Neutrophil (primary cell): ENCODE results near the gene SLC6A13.

Experiments
- H3K27ac ChIP-seq: fragments of 200-600 bp; sonication (generic); 2 replicates; pipeline ENCODE4 v1.5.1; 2016; ENCODE audit warnings: mild to moderate bottlenecking, moderate library complexity
- H3K27me3 ChIP-seq: fragments of 200-600 bp; sonication (generic); 2 replicates; pipeline ENCODE4 v1.6.0; 2016; ENCODE audit warnings: mild to moderate bottlenecking
- H3K36me3 ChIP-seq: fragments of 200-600 bp; sonication (generic); 2 replicates; pipeline ENCODE4 v1.5.1; 2017
- H3K4me1 ChIP-seq, 2 experiments: fragments of 200-600 bp in 1 of 2; sonication (generic) in 1 of 2; 1 replicate in 1 of 2; 2 replicates in 1 of 2; pipeline versions ENCODE4 v1.5.1 to v1.6.1; 2013 to 2016; ENCODE audit warnings: low read depth in 1 of 2, low read length in 1 of 2, mild to moderate bottlenecking in 1 of 2, moderate library complexity in 1 of 2; ENCODE audit not compliant: control insufficient read depth in 1 of 2, insufficient read depth in 1 of 2
- H3K4me3 ChIP-seq, 2 experiments: fragments of 200-600 bp in 1 of 2; sonication (generic) in 1 of 2; 1 replicate in 1 of 2; 2 replicates in 1 of 2; pipeline ENCODE4 v1.5.1; 2013 to 2016; ENCODE audit warnings: low read depth in 1 of 2, low read length in 1 of 2, mild to moderate bottlenecking in 1 of 2, moderate library complexity in 1 of 2
- H3K9me3 ChIP-seq: fragments of 200-600 bp; sonication (generic); 2 replicates; pipeline ENCODE4 v1.5.1; 2016
- CTCF ChIP-seq: fragments of 200-600 bp; sonication (generic); IDR thresholded peaks from 2 replicates; pipeline ENCODE4 v1.5.1; 2016; ENCODE audit warnings: antibody characterized with exemption

Gene SLC6A13

GRCh38 chr12:247271-247670 is 15.4 kb downstream of the SLC6A13 start:
- no peaks in the 10 kb centered on the region for H3K36me3 ChIP-seq
- no peaks in the 10 kb centered on the region for H3K9me3 ChIP-seq
- no peak overlapping the region for H3K4me3 ChIP-seq
- peaks cover 10% of the 10 kb centered on the region for H3K27me3 ChIP-seq
- TF ChIP-seq CTCF: no peak
- H3K4me1 ChIP-seq: no peaks in the 10 kb centered on the region
- H3K27ac ChIP-seq: no peak overlapping the region

GRCh38 chr12:243381-243780 is 19.3 kb downstream of the SLC6A13 start:
- peaks cover 10% of the 10 kb centered on the region for H3K27me3 ChIP-seq
- no peaks in the 10 kb centered on the region for H3K9me3 ChIP-seq
- no peak for TF ChIP-seq CTCF
- no peak overlapping the region for H3K27ac ChIP-seq
- H3K4me3 ChIP-seq: no peak overlapping the region
- no peaks in the 10 kb centered on the region for H3K4me1 ChIP-seq
- H3K36me3 ChIP-seq: no peaks in the 10 kb centered on the region

GRCh38 chr12:242496-242895 is 20.1 kb downstream of the SLC6A13 start:
- no peak overlapping the region for H3K27ac ChIP-seq

GRCh38 chr12:241266-241665 is 21.4 kb downstream of the SLC6A13 start:
- no peak overlapping the region for H3K27ac ChIP-seq
- no peak overlapping the region for H3K4me3 ChIP-seq
- H3K9me3 ChIP-seq: no peaks in the 10 kb centered on the region
- H3K4me1 ChIP-seq: no peaks in the 10 kb centered on the region
- TF ChIP-seq CTCF: no peak
- peaks cover 10% of the 10 kb centered on the region for H3K27me3 ChIP-seq
- H3K36me3 ChIP-seq: no peaks in the 10 kb centered on the region

More at GRCh38 chr12:242496-242895, 20.1 kb downstream of the SLC6A13 start:
- Histone ChIP-seq H3K9me3 (no peaks in the 10 kb centered on the region), H3K4me3 (no peak overlapping the region), H3K36me3 (no peaks in the 10 kb centered on the region), H3K27me3 (peaks cover 10% of the 10 kb centered on the region), H3K4me1 (no peaks in the 10 kb centered on the region)
- TF ChIP-seq CTCF: no peak

GRCh38 chr12:240566-240965 is 22.1 kb downstream of the SLC6A13 start:
- no peak overlapping the region for H3K4me3 ChIP-seq
- peaks cover 10% of the 10 kb centered on the region for H3K27me3 ChIP-seq
- TF ChIP-seq CTCF: no peak
- H3K36me3 ChIP-seq: no peaks in the 10 kb centered on the region
- H3K27ac ChIP-seq: no peak overlapping the region
- no peaks in the 10 kb centered on the region for H3K9me3 ChIP-seq
- no peaks in the 10 kb centered on the region for H3K4me1 ChIP-seq
